Tracheal epithelial cell (primary cell): ENCODE results near the gene PTGFR. TPM values are rescaled to one million over a fixed set of nuclear protein-coding genes. Genes with fewer than 3 reads are reported as not detected.

Source experiments
- total RNA-seq: library from RNA; depleted of rRNA; stranded (reverse); fragments of >200 nt; gene quantifications from 2 replicates; pipeline ENCODE4 v1.2.1, GENCODE V29; 2014

Gene PTGFR, protein sequence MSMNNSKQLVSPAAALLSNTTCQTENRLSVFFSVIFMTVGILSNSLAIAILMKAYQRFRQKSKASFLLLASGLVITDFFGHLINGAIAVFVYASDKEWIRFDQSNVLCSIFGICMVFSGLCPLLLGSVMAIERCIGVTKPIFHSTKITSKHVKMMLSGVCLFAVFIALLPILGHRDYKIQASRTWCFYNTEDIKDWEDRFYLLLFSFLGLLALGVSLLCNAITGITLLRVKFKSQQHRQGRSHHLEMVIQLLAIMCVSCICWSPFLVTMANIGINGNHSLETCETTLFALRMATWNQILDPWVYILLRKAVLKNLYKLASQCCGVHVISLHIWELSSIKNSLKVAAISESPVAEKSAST
- total RNA-seq = under 0.01 and 0.24 TPM in 2 replicates

DNA sequence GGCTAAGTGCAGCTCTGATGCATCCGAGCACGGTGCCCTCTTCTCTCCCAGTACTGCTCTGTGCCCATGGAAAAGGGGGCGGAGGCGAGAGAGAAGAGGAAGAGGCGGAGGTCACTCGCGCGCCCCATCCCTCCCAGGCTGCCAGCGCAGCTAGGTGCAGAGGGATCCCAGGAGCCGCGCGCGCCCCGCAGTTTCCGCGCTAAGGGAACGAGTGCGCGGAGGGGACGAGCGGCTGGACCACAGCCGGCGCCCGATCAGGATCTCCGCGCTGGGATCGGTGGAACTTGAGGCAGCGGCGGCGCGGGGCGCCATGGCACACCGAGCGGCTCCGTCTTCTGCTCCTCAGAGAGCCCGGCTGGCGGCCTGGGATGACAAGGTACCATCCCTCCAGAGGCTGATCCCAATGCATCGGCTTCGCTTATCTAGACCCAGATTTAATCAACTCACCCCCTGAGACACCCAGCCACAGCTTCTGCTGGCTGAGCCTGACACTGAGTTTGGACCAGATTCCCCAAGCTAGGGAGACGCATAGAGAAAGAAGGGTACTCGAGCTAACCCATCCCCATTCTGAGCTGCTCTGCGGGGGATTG is at the start of gene PTGFR:
Gene PTGFR (plus strand): TSS at position 114 of the 590 bp plus-strand sequence. CDS start 1,770 bp downstream, outside the sequence.

Other genes starting within 250 kb of the PTGFR start
- 0.96 TPM in 1 of 2 replicates, not detected in the other for gene IFI44L, start 129.5 kb downstream of the PTGFR start, total RNA-seq
- gene IFI44, start 158.9 kb downstream of the PTGFR start, total RNA-seq = 0.64 and 2.7 TPM in 2 replicates